Inflammatory macrophage (primary cell): ENCODE measurements around the gene DHRS2.
"Not testable (repeated sequence)": the region's sequence is repeated elsewhere in the genome, so short reads cannot be mapped to it uniquely, and the experiment has no call there.

ENCODE experiments used
- DNase-seq, 2 donors: peaks; one replicate each; pipeline ENCODE4 v3.0.0-alpha.2; 2020 to 2022

DHRS2 gene

GRCh38 chr14:23650506-23650905, 14.3 kb downstream of the DHRS2 start:
- no peak for DNase-seq

GRCh38 chr14:23653051-23653450, 16.9 kb downstream of the DHRS2 start:
- no peak for DNase-seq

- no peak for DNase-seq
Measured at GRCh38 chr14:23654231-23654630, 18.1 kb downstream of the DHRS2 start.

- DNase-seq, result no peak
Measured at GRCh38 chr14:23657959-23658470, 21.9 kb downstream of the DHRS2 start.

- DNase-seq, result no peak
Measured at GRCh38 chr14:23660290-23661226, 24.4 kb downstream of the DHRS2 start.

GRCh38 chr14:23661542-23661941, 25.4 kb downstream of the DHRS2 start:
- DNase-seq, result no peak

GRCh38 chr14:23663127-23663526, 27.0 kb downstream of the DHRS2 start:
- no peak for DNase-seq

- DNase-seq, result no peak
Measured at GRCh38 chr14:23663711-23664110, 27.5 kb downstream of the DHRS2 start.

GRCh38 chr14:23664207-23664885, 28.2 kb downstream of the DHRS2 start:
- no peak for DNase-seq

- DNase-seq, result no peak
Measured at GRCh38 chr14:23665302-23666016, 29.3 kb downstream of the DHRS2 start.

- no peak for DNase-seq
Measured at GRCh38 chr14:23667134-23667533, 31.0 kb downstream of the DHRS2 start.

GRCh38 chr14:23669441-23669840, 33.3 kb downstream of the DHRS2 start:
- DNase-seq, result no peak

- DNase-seq, result no peak
Measured at GRCh38 chr14:23670481-23670880, 34.3 kb downstream of the DHRS2 start.

GRCh38 chr14:23672200-23672599, 36.0 kb downstream of the DHRS2 start:
- DNase-seq, result no peak

- no peak for DNase-seq
Measured at GRCh38 chr14:23675337-23675736, 39.2 kb downstream of the DHRS2 start.

- DNase-seq, result no peak
Measured at GRCh38 chr14:23675906-23676305, 39.7 kb downstream of the DHRS2 start.

- DNase-seq, result no peak
Measured at GRCh38 chr14:23681337-23681736, 45.2 kb downstream of the DHRS2 start.

GRCh38 chr14:23689709-23690514, 53.7 kb downstream of the DHRS2 start:
- not testable (repeated sequence) for DNase-seq

GRCh38 chr14:23692416-23692815, 56.3 kb downstream of the DHRS2 start:
- DNase-seq, result no peak

GRCh38 chr14:23693252-23693775, 57.1 kb downstream of the DHRS2 start:
- DNase-seq, result no peak

- peak; percentile 43 to 54 for DNase-seq
Measured at GRCh38 chr14:23694085-23694948, 58.2 kb downstream of the DHRS2 start.
